Posterior cingulate gyrus (tissue), 11 donors: ENCODE data around the gene AP1S1.
"Not testable (repeated sequence)": the region's sequence is repeated elsewhere in the genome, so short reads cannot be mapped to it uniquely, and the experiment has no call there.

ENCODE experiments used
- DNase-seq, 10 donors: peaks; one replicate each; pipeline versions ENCODE4 v3.0.0 to v3.0.0-alpha.2; 2020 to 2021; ENCODE audit warnings: mixed read lengths in 3 of 10
- intact Hi-C: fragments of 100-400 bp; cut with DNase I; formaldehyde crosslinking; loops from one replicate; pipeline ENCODE4 v1.15.1; 2023

Gene AP1S1

DNA sequence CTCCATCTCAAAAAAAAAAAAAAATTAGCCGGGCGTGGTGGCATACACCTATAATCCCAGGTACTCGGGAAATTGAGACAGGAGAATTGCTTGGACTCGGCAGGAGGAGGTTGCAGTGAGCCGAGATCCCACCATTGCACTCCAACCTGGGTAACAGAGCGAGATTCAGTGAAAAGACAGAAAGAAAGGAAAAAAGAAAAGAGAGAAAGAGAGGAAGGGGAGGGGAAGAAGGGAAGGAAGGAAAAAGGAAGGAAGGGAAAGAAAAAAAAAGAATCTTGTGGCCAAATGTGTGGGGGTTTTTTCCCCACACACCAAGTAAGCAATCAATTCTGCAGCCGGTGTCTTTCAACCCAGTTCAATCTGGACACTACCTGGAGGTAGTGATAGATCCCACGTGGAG is 34.8 kb downstream of the AP1S1 start:
- intact Hi-C loops, result no loop called here
- DNase-seq, result no peak

DNA sequence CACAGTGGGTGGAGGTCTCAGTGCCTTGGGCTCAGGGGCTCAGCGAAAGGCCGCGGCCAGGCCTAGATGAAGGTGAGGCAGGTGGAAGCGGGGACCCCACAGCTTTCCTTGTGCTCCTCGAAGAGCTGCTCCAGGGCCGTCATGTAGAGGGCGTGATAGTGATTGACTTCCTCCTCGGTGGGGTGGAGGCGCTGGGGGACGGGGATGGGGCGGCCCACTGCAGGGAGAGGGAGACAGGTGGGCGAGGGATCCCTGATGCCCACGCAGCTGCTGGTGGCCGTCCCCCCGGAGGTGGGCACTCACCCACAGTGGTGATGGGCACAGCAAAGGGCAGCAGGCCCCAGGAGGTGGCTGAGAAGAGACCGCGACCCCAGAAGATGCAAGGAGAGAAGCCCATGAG is 41.6 kb downstream of the AP1S1 start:
- DNase-seq, result no peak
- intact Hi-C loops, result no loop called here

DNA sequence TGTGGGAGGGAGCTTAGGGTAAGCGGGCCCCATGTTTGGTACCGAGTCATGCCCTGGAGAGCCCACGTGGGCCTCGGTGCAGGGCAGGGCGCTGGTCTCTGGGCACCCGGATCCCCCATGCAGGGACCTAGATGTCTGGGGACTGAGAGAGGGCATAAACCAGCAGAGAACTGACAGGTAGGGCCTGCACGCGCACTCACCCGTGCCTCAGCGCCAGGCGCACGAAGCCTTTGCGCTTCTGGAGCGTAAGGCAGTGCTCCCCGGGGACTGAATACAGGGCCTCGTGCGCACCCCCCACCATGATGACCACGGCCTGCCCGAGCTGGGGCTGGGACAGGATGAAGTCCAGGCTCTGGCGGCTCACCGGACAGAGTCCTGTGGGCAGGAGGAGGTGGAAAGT is 43.7 kb downstream of the AP1S1 start:
- intact Hi-C loops, result no loop called here
- no peak for DNase-seq

DNA sequence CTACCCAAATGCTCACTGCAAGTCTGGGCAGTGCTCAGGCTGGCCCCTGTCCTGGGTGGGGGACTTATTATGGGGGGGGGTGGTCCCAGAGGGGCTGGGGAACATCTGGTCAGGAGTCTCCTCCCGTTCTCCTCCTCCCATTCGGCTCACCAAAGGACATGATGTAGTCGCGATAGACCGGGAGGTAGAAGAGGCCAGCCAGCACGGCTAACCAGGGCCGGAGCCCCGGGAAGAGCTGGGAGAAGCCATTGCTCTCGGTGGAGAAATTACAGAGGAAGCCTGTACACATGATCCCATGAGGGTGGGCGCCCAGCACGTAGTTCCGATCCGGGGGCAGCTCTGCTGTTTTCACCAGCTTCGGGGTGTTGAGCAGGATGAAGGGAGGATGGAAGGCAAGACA is 44.2 kb downstream of the AP1S1 start:
- no peak for DNase-seq
- intact Hi-C loops, result no loop called here

DNA sequence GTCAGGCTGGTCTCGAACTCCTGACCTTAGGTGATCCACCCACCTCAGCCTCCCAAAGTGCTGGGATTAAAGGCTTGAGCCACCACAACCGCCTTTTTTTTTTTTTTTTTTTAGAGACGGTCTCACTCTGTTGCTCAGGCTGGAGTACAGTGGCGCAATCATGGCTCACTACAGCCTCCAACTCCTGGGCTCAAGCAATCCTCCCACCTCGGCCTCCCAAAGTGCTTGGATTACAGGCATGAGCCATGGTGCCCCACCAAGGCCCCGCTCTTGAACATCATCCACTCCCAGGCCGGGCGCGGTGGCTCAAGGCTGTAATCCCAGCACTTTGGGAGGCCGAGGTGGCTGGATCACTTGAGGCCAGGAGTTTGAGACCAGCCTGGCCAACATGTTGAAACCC is 45.2 kb downstream of the AP1S1 start:
- DNase-seq, intact Hi-C loops: not testable (repeated sequence)

DNA sequence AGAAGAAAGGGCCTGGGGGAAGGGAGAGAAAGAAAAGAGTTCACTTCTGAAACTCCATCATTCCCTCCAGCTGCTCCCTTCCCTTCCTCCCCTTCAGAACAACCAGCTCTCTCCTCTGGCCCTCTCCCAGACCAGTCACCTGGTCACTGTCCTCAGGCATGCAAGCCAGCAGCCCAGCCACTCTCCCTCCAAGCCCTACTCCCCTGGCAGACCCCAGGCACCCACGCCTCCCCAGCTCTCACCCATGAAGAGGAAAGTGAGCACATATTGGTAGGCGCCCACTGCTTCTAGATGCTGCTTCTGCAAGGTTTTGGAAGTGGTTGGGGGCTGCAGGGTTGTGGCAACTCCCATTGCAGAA is 46.2 kb downstream of the AP1S1 start:
- DNase-seq, result no peak
- intact Hi-C loops, result no loop called here

DNA sequence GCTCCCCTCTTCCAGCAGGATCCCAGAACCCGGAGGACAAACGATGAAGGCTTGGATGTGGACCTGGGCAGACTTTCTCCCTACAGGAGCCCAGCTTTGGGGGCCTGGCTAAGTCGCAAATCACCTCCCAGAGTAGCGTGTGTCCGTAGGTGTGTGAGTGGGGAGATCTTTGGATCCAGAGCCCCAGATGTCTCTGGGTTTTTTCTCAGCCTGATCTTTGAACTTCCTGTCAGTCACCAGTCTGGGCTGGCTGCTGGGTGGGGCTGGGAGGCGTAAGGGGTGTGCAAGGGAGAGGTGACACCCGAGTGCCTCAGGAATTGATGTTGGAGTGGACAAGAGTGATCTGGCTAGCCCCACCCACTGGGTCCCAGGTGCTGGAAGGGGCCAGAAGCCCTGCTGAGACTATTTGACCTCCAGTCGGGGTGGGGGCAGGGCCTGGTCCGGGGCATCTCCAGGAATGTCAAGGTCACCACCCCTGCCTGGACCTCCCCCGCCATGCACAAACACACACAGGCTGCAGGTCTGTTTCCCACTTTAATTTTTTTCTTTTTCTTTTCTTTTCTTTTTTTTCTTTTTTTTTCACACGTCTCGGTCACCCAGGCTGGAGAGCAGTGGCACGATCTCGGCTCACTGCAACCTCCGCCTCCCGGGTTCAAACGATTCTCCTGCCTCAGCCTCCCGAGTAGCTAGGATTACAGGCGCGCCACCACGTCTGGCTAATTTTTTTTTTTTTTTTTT is 46.8 kb downstream of the AP1S1 start, which contains the start of gene MOGAT3:
TSS of gene MOGAT3 (minus strand) at position 175 of the 738 bp plus-strand sequence. CDS start 182 bp downstream, outside the sequence.
- intact Hi-C loops, result no loop called here
- DNase-seq, result no peak

DNA sequence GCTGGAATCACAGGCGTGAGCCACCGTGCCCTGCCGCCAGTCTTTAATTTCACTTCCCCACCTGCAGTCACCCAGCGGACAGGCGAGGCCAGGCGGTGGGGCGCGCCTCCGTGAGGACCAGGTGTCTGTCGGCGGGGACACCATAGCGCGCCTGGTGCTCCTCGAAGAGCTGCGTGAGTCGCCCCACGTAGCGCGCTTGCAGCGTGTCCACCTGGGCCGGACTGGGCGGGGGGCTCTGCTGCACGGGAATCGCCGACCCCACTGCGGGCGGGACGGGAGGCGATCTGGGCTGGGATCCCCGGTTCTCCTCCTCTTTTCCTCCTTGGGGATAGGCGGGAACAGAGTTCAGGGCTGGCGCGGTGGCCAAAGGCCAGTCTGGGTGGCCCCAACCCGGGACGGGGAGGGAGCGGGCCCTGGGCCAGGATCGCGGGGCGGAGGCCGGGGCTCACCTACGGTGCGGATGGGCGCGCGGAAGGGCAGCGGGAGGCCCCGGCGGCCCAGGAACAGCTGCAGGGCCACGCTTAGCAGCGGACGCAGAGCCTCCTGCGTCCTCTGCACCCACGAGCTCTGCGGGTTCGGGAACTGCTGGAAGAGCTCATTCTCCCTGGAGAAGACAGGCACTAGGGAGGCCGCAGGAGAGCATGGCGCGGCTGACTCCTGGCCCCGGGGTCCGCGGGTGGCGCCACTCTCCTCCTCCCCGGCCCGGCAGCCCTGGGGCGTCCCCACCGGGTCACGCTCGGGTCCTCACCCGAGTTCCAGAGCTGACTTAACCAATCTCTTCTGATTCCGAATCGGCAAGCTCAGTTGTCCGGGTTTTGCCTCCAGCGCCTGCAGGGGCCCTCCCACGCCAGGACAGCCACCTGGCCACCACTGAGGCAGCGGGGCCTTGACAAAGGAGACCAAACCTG is 47.7 kb downstream of the AP1S1 start:
- intact Hi-C loops, result no loop called here
- no peak for DNase-seq

DNA sequence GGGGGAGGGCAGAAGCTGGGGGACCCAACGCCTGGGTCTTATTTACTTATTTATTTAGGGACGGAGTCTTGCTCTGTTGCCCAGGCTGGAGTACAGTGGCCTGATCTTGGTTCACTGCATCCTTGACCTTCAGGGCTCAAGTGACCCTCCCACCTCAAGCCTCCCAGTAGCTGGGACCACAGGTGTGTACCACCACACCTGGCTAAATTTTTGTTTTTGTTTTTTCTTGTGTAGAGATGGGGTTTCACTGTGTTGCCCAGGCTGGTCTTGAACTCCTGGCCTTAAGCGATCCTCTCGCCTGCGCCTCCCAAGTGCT is 48.3 kb downstream of the AP1S1 start:
- no peak for DNase-seq
- intact Hi-C loops, result no loop called here

DNA sequence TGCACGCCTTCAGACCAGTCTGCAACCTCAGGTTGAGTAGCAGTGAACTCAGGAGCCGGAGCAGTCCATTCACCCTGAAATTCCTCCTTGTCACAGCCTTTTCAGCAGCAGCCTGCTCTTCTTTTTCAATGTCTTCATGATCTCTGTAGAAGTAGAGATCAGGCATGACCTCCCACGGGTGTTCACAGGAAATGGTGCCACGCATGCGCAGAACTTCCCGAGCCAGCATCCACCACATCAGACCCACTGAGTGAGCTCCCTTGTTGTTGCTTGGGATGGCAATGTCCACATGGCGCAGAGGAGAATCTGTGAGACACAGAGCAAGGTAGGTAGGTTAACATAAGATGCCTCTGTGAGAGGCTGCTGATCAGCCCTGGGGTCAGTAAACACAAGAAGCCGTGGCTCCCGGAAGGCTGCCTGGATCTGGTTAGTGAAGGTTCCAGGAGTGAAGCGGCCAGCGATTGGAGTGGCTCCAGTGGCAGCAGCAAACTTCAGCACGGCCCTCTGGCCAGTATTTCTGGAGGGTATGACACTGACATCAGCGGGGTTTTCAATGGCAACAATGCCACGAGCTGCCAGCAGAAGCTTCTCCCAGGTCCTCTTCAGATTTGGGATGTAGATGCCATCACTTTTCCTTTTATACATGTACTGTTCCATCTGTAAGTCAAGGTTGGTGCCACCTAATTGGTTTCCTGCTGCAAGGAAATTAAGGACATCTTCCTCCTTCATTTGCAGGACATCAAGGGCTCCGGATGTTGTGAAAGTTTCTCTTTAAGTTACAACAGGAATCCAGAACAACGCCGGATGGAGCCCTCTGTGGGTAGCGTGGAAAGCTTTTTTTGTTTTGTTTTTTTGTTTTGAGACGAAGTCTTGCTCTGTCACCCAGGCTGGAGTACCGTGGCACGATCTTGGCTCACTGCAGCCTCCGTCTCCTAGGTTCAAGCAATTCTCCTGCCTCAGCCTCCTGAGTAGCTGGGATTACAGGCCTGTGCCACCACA is 49.8 kb downstream of the AP1S1 start:
- DNase-seq, intact Hi-C loops: not testable (repeated sequence)

DNA sequence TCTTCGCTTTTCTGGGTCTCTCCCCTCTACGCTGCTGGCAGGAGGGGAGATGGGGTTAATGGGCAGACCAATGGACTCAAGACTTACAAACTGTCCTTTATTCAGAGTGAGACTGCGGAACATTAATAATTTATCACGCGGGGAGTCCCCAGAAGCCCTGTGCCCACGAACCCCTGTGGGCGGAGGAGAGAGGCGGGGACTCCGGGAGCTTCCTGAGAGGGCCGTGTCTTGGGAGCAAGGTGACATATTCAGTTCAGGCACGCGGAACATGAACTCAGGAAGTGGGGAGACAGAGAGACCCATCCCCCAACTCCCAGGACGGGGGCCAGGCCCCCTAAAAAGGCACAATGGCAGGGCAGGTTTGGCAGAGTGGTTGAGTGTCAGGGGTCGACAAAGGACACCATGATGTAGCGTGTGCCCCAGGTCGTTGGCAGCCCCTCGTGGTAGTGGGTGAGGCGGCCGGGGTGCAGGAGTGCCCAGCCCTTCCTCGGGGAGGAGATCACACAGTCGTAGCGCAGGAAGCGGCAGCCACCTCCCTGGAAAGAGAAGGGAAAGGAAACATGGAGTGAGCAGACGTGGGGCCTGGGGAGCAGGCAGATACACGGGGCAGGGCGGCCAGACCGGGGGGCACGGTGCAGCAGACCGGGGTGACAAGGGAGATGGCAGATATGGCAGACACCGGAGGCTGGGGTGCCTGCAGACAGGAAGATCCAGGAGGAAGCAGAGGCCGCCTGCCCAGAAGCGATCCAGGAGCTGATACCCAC is 51.8 kb downstream of the AP1S1 start:
- DNase-seq, result no peak
- intact Hi-C loops, result no loop called here

DNA sequence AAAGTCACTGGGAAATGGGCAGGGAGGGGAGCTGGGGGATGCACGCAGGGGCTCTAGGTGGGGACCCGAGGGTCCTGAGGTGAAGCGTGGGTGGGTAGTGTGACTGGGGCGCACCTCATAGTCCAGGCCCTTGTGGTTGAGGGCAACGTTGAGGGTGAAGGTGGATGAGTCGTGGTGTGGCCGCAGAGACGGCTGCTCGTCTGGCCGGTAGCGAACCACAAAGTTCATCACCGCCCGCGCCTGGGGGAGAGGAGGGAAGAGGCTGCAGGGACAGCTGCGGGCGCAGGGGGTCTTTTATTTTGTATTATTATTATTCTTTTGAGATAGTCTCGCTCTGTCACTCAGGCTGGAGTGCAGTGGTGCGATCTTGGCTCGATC is 52.4 kb downstream of the AP1S1 start:
- DNase-seq, result peak in 1 of 10 donors; percentile 43
- intact Hi-C loops, result no loop called here

DNA sequence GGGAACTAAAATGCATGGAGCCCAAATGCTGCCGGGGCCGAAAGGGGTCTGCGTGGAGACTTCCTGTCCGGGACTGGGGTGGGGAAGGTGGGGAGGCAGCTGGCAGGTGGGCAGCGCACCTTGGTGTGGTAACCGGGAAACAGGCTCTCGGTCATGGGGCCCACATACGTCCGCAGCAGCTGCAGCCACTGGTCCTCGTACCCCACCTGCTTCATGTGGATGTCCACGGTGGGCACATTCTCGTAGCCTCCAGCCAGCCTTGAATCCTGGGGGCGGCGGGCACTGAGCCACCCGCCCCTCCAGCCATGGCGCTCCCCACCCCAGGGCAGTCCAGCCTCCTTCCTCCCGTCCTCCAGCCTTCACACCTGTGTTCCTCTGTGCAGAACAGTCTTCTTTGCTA is 53.2 kb downstream of the AP1S1 start:
- intact Hi-C loops, result no loop called here
- no peak for DNase-seq

DNA sequence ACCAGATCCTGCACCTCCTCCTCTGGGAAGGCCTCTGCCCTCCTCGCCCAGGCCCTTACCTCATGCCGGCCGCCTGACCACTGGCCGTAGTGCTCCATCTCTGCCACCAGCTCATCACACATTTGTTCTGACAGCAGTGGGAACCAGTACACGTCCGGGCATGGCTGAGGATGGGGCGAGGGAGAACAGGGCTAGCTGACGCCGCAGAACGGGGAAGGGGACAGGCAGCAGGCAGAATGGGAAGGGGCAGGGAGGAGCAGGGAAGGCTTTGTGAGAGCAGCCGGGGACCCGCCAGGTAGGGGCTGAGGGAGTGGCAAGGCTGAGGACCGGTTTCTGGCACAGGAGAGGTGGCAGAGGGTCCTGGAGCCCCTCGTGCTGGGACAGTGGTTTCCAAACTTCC is 54.5 kb downstream of the AP1S1 start:
- intact Hi-C loops, result no loop called here
- DNase-seq, result no peak

DNA sequence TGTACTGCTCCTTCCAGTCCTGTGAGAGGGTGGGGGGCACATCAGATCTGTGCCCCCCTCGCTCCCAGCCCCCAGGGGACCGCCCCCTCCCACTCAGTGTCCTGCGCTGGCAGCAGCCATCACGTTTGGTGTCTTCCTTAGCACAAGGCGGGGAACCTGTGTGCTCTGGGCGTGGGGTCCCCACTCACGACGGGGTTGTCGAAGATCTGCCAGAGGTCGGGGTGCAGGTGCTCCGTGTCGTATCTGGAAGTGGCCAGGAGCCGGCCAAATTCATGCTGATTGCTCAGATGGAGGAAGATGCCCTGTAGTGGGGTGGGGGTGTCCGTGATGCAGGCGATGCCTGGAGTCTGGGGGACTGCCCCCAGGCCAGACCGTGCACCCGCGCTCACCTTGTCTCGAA is 55.9 kb downstream of the AP1S1 start:
- intact Hi-C loops, result no loop called here
- no peak for DNase-seq
